ENCODE measurements around the gene TIAL1.
"Not testable (repeated sequence)": the region's sequence is repeated elsewhere in the genome, so short reads cannot be mapped to it uniquely, and the experiment has no call there.

The TIAL1 gene

DNA sequence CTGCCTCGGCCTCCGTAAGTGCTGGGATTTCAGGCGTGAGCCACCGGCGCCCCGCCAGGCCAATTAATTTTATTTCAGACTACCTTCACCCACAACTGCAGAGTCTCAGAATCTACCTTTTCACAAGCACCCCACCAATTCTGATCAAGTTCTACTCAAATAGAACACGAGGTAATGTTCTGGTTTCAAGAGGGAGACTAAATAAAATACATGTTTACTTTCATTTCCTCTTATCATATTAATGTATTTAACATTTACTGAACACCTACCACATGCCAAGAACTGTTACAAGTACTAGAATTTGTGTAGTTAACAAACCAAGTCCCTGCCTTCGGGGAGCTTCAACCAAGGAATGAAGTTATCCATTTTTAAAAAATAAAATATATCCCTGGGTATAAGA, 28.8 kb downstream of the TIAL1 start:
- no peak overlapping the region for H3K27ac ChIP-seq
- TF ChIP-seq, protein P1, sequence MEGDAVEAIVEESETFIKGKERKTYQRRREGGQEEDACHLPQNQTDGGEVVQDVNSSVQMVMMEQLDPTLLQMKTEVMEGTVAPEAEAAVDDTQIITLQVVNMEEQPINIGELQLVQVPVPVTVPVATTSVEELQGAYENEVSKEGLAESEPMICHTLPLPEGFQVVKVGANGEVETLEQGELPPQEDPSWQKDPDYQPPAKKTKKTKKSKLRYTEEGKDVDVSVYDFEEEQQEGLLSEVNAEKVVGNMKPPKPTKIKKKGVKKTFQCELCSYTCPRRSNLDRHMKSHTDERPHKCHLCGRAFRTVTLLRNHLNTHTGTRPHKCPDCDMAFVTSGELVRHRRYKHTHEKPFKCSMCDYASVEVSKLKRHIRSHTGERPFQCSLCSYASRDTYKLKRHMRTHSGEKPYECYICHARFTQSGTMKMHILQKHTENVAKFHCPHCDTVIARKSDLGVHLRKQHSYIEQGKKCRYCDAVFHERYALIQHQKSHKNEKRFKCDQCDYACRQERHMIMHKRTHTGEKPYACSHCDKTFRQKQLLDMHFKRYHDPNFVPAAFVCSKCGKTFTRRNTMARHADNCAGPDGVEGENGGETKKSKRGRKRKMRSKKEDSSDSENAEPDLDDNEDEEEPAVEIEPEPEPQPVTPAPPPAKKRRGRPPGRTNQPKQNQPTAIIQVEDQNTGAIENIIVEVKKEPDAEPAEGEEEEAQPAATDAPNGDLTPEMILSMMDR (conservative IDR thresholded peaks at IDR 0.05): no peak
- no peak for TF ChIP-seq ZFX (IDR thresholded peaks at IDR 0.05)

DNA sequence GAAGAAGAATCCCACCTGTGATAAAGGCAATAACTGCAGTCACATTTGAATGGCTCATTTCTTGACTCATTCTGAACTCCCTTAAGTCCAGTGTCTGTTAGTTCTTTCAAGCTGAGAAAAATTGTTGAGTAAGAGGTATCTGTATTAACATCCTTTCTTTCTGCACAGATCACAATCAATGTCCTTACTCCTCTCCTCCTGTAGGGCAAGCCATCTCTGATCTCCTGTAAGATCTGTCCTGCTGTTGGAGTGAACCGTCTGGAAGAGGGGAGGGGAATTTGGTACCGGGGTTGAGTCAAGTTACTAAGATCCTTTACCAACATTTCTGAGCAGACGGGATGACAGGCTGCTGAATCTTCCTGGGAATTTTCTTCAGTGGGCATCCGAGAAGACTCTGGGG, 34.7 kb downstream of the TIAL1 start:
- no peak overlapping the region for H3K27ac ChIP-seq
- TF ChIP-seq, protein P1 (conservative IDR thresholded peaks at IDR 0.05): no peak
- TF ChIP-seq ZFX (IDR thresholded peaks at IDR 0.05): no peak

DNA sequence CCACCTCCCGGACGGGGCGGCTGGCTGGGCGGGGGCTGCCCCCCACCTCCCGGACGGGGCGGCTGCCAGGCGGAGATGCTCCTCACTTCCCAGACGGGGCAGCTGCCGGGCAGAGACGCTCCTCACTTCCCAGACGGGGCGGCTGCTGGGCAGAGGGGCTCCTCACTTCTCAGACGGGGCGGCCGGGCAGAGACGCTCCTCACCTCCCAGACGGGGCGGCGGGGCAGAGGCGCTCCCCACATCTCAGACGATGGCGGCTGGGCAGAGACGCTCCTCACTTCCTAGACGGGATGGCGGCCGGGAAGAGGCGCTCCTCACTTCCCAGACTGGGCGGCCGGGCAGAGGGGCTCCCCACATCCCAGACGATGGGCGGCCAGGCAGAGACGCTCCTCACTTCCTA, 37.3 kb downstream of the TIAL1 start:
- not testable (repeated sequence) for H3K27ac ChIP-seq

DNA sequence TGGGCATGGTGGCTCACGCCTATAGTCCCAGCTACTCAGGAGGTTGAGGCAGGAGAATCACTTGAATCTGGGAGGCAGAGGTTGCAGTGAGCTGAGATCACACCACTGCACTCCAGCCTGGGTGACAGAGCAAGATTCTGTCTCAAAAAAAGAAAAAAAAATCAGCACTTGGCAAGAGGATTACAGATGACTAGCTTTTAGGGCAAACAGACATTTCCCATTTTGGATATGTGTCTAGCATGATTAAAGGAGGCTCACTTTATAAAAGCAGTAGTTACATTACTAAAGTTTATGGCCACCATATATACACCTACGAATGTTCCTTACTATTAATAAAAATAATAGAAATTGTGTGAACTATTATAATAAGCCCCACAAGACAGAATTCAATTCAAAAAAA, 40.7 kb downstream of the TIAL1 start:
- H3K27ac ChIP-seq: not testable (repeated sequence)

DNA sequence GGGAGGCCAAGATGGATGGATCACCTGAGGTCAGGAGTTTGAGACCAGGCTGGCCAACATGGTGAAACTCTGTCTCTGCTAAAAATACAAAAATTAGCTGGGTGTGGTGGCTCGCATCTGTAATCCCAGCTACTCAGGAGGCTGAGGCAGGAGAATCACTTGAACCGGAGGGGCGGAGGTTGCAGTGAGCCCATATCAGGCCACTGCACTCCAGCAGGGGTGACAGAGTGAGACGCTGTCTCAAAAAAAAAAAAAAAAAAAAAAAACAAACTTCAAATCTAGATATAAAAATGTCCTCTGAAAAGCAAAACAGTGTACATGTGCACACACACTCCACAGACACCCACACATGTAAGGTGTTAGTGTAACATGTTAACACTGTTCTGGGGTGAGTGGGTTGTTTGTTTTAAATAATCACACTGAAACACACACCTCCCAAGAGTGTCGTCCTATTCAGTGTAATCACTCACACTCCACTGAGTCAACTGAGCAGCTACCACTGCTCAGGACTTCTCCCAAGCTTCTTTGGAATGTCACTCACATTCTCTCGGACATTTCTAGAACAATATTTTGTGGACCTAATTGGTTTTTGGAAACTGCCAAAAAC, 41.5 kb downstream of the TIAL1 start:
- TF ChIP-seq, protein P1 (conservative IDR thresholded peaks at IDR 0.05): no peak
- no peak for TF ChIP-seq ZFX (IDR thresholded peaks at IDR 0.05)
- H3K27ac ChIP-seq: no peak overlapping the region

DNA sequence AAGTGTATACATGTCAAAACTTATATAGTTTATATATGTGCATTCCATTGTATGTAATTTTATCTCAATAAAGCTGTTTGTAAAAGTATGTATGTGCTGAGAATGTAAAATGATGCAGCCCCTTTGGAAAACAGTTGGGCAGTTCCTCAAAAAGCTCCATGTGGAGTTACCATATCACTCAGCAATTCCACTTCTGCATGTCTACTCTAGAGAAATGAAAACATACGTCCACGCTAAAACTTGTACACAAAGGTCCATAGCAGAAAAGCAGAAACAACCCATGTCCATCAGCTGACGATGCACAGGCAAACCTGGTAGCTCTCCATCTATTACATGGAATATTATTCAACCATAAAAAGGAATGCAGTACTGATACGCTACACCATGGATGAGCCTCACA, 45.9 kb downstream of the TIAL1 start:
- H3K27ac ChIP-seq: no peak overlapping the region
- no peak for TF ChIP-seq ZFX (IDR thresholded peaks at IDR 0.05)
- TF ChIP-seq, protein P1 (conservative IDR thresholded peaks at IDR 0.05): no peak

DNA sequence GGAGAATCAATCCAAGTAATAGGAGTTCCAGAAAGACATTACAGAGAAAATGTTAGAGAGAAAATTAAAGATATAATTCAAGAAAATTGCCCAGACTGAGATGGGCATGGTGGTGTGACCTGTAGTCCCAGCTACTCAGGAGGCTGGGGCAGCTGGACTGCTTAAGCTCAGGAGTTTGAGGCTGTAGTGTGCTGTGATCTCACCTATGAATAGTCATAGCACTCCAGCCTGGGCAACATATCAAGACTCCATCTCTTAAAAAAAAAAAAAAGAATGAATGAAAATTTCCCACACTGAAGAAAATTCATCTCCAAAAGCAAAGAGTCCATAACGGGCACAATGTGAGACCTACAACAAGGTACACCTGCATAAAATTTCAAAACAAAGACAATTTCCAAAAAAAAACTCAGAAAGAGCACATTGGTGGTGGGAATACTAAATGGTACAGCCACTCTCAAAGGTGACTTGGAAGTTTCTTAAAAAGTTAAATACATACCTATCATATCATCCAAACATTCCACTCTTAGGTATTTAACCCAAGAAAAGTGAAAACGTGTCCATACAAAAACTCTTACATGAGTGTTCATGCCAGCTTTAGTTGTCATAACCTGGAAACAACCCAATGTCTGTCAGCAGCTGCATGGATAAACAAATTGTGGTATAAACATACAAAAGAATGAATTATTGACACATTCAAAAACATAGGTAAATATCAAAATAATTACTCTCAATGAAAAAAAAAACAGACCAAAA, 47.3 kb downstream of the TIAL1 start:
- TF ChIP-seq, protein P1 (conservative IDR thresholded peaks at IDR 0.05): no peak
- TF ChIP-seq ZFX (IDR thresholded peaks at IDR 0.05): no peak
- H3K27ac ChIP-seq: no peak overlapping the region

DNA sequence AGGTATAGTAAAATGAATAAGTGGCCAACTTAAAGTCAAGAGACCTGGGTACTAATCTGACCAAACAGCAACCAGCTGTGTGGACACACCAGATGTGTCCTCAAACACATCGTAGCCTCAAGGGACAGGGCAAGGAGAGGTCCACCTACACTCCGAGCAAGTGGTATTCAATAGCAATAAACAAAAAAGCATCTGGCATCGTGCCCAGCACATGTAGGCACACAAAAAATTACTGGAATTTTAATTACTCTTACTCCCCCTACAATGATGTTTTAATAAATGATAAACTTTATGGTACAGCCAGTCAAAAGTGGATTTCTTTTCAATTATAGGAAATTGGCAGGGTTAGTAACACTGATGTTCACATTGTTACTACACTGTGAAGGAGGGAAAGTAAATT, 50.8 kb downstream of the TIAL1 start:
- TF ChIP-seq, protein P1 (conservative IDR thresholded peaks at IDR 0.05): no peak
- no peak for TF ChIP-seq ZFX (IDR thresholded peaks at IDR 0.05)
- no peak overlapping the region for H3K27ac ChIP-seq

Data from C4-2B (cell line).